ENCODE results near the gene PCGF2. TPM values are rescaled to one million over a fixed set of nuclear protein-coding genes. Genes with fewer than 3 reads are reported as not detected.
"Not testable (repeated sequence)": the region's sequence is repeated elsewhere in the genome, so short reads cannot be mapped to it uniquely, and the experiment has no call there.

Gene PCGF2
- total RNA-seq, 1 donor from 2014 or later = 20.8 TPM

GRCh38 chr17:38791162-38791561 lies 43.0 kb upstream of the PCGF2 start:
- DNase-seq (ENCODE audit: low read depth) = no peak
- no peak for TF ChIP-seq CTCF (IDR thresholded peaks at IDR 0.05; ENCODE audit: insufficient read depth, low read length, poor library complexity, severe bottlenecking)
- H3K36me3 ChIP-seq (ENCODE audit: control insufficient read depth, insufficient read depth, low read length) = no peaks in the 10 kb centered on the region
- no peak overlapping the region for H3K4me3 ChIP-seq (ENCODE audit: low read depth, low read length)
- H3K27me3 ChIP-seq (ENCODE audit: control insufficient read depth, insufficient read depth, low read length) = no peaks in the 10 kb centered on the region

- not testable (repeated sequence) for H3K4me3 ChIP-seq (ENCODE audit: low read depth, low read length); H3K36me3 ChIP-seq (ENCODE audit: control insufficient read depth, insufficient read depth, low read length); H3K27me3 ChIP-seq (ENCODE audit: control insufficient read depth, insufficient read depth, low read length); DNase-seq (ENCODE audit: low read depth)
Observed at GRCh38 chr17:38790148-38790707, 42.1 kb upstream of the PCGF2 start.

DNA sequence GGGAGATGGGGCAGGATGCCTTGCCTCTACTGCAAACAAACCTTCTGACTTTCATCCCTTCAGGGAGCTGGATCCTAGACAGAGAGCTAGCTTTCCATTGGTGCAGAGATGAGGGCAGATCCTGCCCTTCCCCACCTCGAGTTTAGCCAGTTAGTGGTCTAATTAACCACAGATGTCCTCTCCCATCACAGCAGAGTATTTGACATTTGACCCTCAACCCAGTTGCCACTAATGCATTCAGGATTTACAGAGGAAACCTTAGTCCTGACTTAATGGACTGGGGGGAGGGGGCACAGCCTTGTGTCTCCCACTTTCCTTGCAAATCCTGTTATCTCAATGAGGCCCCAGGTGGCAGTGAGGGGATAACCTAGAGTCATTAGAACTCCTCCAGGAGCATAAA lies 41.0 kb upstream of the PCGF2 start:
- no peak for TF ChIP-seq CTCF (IDR thresholded peaks at IDR 0.05; ENCODE audit: insufficient read depth, low read length, poor library complexity, severe bottlenecking)
- Histone ChIP-seq H3K36me3 (ENCODE audit: control insufficient read depth, insufficient read depth, low read length) (no peaks in the 10 kb centered on the region), H3K27me3 (ENCODE audit: control insufficient read depth, insufficient read depth, low read length) (no peaks in the 10 kb centered on the region), H3K4me3 (ENCODE audit: low read depth, low read length) (no peak overlapping the region)
- no peak for DNase-seq (ENCODE audit: low read depth)

DNA sequence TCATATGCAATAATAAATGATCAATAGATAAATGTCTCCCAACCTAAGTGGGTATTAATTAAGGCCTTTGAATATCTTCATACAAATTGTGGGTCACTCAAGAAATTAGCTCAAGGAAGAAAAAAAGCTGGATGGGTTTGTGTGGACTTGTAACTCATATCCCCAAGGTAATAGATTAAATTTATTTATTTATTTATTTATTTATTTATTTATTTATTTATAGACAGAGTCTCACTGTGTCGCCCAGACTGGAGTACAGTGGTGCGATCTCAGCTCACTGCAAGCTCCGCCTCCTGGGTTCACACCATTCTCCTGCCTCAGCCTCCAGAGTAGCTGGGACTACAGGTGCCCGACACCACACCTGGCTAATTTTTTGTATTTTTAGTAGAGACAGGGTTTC lies 39.9 kb upstream of the PCGF2 start:
- not testable (repeated sequence) for H3K36me3 ChIP-seq (ENCODE audit: control insufficient read depth, insufficient read depth, low read length); H3K4me3 ChIP-seq (ENCODE audit: low read depth, low read length); DNase-seq (ENCODE audit: low read depth); H3K27me3 ChIP-seq (ENCODE audit: control insufficient read depth, insufficient read depth, low read length)

- peaks cover 1% of the 10 kb centered on the region for H3K36me3 ChIP-seq (ENCODE audit: control insufficient read depth, insufficient read depth, low read length)
- DNase-seq (ENCODE audit: low read depth) = no peak
- H3K27me3 ChIP-seq (ENCODE audit: control insufficient read depth, insufficient read depth, low read length) = no peaks in the 10 kb centered on the region
- no peak for TF ChIP-seq CTCF (IDR thresholded peaks at IDR 0.05; ENCODE audit: insufficient read depth, low read length, poor library complexity, severe bottlenecking)
- no peak overlapping the region for H3K4me3 ChIP-seq (ENCODE audit: low read depth, low read length)
Observed at GRCh38 chr17:38786372-38786771, 38.2 kb upstream of the PCGF2 start.

- Histone ChIP-seq H3K4me3 (ENCODE audit: low read depth, low read length) (no peak overlapping the region), H3K36me3 (ENCODE audit: control insufficient read depth, insufficient read depth, low read length) (peaks cover 3% of the 10 kb centered on the region), H3K27me3 (ENCODE audit: control insufficient read depth, insufficient read depth, low read length) (no peaks in the 10 kb centered on the region)
- DNase-seq (ENCODE audit: low read depth) = no peak
- no peak for TF ChIP-seq CTCF (IDR thresholded peaks at IDR 0.05; ENCODE audit: insufficient read depth, low read length, poor library complexity, severe bottlenecking)
Observed at GRCh38 chr17:38783227-38783626, 35.1 kb upstream of the PCGF2 start.

DNA sequence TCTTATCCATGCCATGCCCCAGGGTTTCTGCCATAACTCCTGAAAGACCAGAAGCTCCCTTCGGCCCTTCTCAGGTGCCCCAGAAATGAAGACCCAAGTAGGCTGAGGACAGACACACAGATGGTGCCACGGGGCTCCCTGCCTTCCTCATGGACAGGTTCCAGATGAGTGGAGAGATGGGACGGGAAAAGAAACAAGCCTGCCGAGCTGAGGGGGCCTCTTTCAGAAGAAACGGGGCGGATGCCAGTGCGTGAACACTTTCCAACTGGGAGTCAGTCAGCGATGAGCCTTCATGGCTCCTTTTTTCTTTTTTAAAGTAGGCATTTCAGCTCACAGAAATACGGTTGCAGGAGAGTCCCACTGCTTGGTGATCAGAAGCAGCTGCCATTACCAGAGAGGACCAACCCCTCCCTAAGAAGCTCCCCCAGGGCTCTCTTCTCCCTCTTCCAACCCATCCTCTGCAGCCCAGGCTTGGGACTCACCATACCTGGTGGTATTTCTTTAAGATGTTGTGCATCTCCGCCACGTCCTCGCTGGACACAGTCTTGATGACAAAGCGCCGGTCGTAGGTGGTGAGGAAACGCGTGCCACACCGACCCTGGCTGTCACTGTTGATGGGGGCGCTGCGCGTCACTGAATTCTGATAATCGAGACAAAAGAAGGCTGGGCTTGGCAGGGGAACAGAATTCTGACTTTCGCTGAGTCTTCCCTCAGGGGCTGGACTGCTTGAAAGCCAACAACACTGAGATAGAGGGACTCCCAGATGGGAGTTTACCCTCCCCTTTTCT lies 32.0 kb upstream of the PCGF2 start:
- no peak for TF ChIP-seq CTCF (IDR thresholded peaks at IDR 0.05; ENCODE audit: insufficient read depth, low read length, poor library complexity, severe bottlenecking)
- Histone ChIP-seq H3K27me3 (ENCODE audit: control insufficient read depth, insufficient read depth, low read length) (no peaks in the 10 kb centered on the region), H3K4me3 (ENCODE audit: low read depth, low read length) (no peak overlapping the region), H3K36me3 (ENCODE audit: control insufficient read depth, insufficient read depth, low read length) (peaks cover 3% of the 10 kb centered on the region)
- DNase-seq (ENCODE audit: low read depth) = no peak
